SHP77 (cell line): ENCODE measurements around the gene PRXL2B.
"Not testable (repeated sequence)": the region's sequence is repeated elsewhere in the genome, so short reads cannot be mapped to it uniquely, and the experiment has no call there.

ENCODE experiments used
- DNase-seq, 2 experiments: peaks; one replicate each; lab custom pipeline; 2025; lab: John Stamatoyannopoulos, UW

The PRXL2B gene

DNA sequence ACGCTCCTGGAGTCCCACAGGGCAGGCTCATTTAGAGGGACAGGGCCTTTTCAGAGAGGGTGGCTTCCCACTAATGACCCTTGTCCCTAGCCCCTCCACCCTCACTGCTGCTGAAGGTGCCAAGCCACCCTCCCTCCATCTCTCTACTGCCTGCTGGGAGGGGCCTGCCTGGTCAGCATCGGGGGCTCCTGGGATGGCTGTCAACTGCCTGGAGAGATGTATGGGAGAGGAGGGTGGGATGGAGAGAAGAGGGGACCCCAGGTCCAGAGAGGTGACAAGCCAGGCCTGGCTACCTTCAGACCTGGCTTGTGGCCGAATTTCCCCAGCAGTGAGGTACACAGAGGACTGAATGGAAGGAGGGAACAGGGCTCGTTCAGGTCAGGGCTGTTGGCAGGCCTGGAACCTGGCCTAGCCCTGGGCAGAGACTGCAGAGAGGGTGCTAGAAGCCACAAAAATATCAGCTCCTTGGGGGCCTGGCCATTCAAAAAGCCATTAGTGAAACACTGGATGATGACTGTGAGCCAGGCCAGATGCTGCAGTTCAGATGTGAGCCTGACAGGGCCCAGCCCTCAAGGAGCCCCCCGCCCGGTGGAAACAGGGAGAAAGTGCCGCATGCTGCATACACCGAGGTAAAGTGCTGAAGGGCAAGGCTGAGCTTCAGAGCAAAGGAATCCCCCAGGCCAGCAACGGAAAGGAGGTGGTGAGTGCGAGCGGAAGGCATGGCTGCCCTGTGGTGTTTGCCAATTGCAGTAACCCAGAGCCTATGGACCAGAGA lies 26.2 kb downstream of the PRXL2B start:
- no peak for DNase-seq

DNA sequence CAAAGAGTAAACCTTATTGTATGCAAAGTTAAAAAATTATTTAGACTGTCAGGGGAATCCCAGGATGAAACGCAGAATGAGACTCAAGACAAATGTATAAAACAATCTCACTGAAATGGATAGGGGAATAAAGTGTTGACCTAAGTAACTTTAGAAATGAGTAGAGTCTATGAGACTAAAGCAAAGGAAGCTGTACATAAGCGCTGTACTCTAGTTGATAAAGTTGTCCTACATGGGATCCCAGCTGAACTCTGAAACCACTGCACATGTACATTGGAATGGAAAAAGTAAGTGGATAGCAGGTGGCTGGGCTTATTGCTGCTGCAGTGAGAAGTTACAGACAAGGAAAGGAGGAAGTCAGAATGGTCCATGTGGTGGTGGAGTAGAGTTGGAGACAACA lies 27.6 kb downstream of the PRXL2B start:
- no peak for DNase-seq

DNA sequence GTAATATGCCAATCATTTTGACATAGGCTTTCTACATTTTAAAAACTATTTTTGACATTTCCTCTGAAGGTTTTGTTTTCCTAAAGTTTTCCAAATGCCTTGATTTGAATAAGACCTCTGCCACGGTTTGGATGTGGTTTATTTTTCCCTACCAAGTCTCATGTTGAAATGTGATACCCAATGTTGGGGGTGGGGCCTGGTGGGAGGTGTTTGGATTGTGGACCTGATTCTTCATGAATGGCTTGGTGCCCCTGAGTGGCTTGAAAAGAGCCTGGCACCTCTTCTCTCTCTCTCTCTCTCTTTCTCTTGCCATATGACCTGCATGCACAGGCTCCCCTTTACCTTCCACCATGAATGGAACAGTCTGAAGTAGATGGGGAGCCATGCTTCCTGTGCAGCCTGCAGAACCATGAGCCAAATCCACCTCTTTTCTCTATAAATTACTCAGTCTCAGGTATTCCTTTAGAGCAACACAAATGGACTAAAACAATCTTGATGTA lies 31.4 kb downstream of the PRXL2B start:
- no peak for DNase-seq

DNA sequence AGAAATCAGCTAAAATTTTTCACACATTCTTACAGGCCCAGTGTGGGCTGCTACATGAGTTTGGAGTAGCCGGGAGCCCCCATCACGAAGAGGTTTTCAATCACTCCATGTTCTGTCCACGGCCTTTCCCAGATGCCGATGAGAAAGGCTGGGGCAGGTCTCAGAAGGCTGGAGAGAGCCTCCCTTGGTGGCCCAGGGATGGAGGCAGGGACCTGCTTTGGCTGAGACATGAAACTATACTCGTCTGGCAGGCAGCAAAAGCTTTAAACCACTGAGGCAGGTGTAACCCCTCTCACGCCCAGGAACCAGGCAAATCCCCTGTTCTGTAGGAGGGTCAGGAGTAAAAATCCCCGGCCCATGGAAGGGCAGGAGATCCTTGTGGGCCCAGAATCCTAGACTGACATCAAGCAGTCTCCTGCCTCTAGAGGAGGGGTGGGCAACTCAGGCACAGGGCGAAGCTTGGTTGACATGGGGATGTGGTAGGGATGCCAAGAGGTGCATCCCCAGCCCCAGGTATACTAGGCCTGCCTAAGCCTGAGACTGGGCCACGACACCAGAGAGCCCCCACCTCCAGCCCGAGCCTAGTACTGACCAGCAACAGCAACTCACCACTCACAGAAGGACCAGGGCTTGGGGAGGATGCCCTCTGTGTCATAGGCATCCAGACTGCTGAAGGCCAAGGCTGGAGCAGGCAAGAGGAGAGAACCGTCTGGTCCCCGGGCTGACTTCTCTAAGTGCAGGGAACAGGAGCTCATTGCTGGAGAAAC lies 37.2 kb downstream of the PRXL2B start:
- no peak for DNase-seq

DNA sequence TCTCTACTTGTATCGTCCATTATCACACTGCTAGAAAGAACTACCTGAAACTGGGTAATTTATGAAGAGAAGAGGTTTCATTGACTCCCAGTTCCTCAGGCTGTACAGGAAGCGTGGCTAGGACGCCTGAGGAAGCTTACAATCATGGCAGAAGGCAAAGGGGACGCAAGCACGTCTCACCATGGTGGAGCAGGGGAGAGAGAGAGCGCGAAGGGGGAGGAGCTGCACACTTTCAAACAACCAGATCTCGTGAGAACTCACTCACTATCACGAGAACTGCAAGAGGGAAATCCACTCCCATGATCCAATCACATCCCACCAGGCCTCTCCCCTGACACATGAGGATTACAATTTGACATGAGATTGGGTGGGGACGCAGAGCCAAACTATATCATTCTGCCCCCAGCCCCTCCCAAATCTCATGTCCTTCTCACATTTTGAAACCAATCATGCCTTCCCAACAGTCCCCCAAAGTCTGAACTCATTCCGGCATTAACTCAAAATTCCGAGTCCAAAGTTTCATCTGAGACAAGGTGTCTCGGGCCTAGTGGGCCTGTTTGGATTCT lies 38.2 kb downstream of the PRXL2B start:
- DNase-seq: no peak

DNA sequence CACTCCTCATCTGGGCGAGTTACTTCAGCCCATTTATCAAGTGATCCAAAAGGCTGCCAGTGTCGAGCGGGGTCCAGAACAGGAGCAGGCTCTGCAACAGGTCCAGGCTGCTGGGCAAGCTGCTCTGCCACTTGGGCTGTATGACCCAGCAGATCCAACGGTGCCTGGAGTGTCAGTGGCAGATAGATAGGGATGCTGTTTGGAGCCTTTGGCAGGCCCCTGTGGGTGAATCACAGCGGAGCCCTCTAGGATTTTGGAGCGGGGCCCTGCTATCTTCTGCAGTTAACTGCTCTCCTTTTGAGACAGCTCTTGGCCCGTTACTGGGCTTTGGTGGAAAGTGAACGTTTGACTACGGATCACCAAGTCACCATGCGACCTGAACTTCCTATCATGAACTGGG lies 38.7 kb downstream of the PRXL2B start:
- DNase-seq: no peak

DNA sequence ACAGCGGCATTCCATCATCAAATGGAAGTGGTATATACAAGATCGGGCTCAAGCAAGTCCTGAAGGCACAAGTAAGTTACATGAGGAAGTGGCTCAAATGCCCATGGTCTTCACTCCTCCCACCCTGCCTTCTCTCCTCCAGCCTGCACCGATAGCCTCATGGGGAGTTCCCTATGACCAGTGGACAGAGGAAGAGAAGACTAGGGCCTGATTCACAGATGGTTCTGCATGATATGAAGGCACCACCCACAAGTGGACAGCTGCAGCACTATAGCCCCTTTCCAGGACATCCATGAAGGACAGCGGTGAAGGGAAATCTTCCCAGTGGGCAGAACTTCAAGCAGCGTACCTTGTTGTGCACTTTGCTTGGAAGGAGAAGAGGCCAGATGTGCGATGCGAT lies 39.2 kb downstream of the PRXL2B start:
- DNase-seq: not testable (repeated sequence)

DNA sequence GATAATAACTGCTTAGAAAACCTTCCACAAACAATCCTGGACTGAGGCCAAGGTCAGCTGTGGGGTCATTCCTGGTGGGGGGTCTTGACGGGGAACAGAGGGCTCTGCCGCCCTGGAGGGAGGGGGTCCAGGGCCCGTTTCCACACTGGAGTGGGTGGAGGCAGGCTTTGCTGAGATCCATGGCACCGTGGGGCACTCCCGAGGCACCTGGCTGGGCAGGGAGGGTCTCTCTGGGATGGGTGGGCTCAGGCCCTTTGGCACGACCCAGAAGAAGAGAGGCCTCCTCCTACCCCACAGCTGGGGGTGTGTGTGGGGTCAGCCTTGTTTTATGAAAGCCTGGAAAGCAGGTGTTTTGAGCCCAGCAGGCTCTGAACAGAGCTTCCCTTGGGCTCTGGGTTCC lies 41.2 kb downstream of the PRXL2B start:
- no peak for DNase-seq

DNA sequence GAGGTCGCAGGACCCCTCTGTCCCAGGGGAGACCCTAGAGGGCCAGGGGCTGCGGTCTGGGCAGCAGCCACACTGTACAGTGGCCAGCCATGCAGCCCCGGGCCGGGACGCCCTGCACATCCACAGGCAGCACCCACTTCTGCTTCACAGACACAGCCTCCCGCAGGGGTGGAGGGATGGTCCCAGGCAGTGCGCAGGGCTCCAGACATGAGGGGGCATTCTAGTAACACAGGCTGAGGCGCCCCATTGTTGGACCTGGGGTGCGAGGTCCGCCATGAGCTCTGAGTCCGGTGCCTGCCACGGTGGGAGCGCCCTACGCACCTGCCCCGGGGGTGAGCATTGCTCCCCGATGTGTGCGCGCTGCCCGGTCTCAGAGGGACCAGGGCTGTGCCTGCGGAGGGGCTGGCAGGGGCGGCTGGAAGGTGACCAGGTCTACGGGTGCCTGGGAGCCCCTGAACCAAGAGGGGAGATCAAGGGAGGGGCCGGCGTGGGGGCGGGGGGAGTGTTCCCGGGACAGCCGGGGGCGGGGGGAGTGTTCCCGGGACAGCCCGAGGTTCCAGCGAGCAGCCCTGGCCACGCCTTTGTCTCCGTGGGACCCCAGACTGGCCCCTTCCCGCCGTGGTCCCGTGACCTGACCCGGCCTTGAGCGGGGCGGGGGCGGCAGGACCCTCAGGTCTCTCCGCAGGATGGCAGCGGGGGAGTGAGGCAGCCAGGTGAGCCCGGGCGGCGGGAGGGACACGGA lies 41.8 kb downstream of the PRXL2B start:
- no peak for DNase-seq

DNA sequence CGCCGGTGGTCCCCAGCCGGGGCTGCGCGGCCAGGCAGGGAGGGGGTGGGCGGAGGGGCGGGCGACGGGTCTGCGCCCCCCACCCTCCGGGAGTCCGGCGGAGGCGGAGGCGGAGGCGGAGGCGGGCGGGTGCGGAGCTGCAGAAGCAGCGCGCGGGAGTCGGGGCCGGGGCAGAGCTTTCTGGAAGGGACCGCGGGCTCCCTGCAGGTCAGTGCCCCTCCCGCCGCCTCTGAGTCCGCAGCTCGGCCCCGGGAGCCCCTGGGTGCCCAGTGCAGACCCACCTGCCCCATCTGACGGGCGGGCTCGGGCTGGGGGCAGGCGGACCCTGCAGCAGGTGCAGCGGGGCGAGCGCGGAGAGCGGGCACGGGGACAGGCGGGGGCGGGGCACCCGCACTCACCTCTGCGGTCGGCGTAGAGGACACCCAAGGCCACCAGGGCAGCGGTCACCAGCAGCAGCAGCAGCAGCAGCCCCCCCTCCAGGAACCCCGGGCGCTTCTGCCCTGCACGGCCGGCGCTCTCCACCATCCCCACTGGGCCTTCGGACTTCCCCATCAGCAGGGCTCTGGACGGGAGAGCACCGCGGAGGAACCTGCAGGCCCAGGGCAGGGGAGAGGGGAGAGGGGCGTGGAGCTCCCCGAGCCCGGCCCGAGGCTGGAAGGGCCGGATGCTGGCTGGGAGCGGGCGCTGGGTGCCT lies 42.5 kb downstream of the PRXL2B start:
- DNase-seq: no peak

DNA sequence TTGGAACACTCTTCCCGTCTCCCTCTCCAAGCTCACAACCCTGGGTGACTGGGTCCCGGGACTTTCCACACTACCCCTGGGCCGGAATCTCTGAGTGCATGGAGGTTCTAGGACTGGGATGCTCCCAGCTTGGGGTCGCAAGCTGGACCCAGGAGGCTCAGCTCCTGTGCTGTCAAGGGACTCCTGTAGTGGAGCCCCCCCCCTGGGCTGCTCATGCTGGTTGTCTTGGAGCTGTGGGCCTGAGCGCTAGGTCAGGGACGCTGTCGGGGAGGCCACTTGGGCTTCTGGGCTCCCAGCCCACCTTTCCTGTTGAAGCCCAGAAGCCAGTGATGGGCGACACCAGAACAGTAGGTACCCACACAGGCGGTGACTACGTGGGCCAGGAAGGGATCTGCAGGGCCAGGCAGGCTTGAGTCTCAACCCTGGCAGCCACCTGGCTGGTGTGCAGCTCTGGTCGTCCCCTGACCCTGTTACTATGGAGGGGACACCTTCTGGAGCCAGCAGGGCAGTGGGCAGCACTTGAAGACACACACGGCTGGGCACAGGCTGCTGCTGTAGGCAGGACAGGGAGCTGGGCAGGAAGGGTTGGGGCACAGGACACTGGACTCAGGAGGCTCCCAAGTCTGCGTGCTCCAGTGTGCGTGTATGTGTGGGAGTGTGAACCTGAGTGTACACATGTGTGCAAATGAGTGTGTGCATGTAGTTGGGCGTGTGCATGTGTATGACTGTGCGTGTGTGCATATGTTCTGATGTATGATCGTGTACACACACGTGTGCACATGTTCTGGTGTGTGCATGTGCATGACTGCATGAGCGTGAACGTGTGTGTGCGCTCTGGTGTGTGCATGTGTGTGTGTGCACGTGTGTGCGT lies 43.3 kb downstream of the PRXL2B start:
- DNase-seq: no peak

DNA sequence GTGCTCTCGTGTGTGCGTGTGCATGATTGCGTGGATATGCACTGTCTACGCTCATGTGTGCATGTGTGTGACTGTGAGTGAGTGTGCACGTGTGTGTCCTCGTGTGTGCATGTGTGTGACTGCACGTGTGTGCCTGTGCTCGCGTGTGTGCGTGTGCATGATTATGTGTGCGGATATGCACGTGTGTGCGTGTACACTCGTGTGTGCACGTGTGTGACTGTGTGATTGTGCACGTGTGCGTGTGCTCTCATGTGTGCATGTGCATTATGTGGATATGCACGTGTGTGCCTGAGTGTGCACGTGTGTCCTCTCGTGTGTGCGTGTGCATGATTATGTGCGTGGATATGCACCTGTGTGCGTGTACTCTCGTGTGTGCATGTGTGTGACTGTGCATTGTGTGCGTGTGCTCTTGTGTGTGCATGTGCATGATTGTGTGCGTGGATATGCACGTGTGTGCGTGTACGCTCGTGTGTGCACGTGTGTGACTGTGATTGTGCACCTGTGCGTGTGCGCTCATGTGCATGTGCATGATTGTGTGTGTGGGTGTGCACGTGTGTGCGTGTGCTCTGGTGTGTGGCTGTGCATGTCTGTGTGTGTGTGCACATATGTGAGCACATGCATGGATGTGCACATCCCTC lies 44.0 kb downstream of the PRXL2B start:
- no peak for DNase-seq

DNA sequence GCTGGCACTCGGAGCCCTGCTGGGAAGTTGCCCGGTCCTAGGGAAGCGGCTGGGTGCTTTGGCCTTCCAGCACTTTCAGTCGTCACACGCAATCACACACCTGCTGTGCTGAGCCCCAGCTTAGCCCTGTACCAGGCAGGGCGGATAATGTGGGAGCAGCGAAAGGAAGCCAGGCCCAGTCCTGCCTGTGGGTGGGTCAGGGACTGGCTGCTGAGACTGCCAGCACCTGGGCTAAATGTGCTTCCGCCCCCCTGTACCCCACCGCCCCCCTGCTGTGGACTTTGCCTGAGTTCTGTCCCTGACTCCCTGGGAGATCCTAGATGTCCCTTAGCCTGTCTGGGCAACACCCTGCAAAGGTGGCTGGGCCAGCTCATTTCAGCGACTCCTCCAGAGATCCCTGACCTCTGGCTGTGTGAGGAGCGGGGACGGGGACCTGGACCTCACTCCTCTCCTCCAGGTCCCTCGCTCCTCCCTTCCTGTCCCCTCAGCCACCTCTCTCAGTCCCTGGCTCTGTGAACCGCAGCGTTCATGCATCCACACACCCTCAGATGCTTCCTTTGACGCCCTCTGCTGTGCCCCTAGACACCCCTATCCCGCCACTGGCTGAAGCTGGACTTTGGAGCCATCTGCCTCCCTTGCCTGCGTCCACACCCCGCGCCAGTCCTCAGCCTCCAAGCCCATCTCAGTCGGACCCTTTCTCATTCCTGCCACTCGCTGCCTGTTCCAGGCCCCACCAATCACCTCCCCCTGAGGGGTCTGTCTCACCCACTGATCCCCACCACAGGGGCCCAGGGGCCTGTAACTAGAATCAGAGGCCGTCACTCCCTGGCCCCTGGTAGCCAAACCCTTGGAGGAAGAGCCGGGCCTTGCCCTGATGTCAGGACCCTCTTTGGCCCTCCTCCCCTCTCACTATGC lies 44.8 kb downstream of the PRXL2B start:
- no peak for DNase-seq

DNA sequence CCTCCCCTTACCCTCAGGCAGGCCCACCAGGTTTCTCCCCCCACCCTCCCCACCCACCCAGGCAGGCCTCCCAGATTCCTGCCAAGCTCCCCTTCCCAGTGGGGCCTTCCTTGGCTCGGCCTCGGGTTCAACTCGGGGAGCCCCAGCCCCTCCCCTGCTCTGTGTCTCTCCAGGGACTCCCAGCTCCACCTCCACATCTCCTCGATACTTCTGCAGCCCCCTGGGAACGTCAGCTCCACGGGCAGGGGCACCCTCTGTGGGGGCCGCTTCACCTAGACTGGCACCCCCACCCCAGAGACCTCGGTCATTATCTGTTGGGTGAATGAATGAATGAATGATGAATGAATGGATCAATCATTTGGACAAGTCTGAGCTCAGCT lies 45.5 kb downstream of the PRXL2B start:
- DNase-seq: no peak

DNA sequence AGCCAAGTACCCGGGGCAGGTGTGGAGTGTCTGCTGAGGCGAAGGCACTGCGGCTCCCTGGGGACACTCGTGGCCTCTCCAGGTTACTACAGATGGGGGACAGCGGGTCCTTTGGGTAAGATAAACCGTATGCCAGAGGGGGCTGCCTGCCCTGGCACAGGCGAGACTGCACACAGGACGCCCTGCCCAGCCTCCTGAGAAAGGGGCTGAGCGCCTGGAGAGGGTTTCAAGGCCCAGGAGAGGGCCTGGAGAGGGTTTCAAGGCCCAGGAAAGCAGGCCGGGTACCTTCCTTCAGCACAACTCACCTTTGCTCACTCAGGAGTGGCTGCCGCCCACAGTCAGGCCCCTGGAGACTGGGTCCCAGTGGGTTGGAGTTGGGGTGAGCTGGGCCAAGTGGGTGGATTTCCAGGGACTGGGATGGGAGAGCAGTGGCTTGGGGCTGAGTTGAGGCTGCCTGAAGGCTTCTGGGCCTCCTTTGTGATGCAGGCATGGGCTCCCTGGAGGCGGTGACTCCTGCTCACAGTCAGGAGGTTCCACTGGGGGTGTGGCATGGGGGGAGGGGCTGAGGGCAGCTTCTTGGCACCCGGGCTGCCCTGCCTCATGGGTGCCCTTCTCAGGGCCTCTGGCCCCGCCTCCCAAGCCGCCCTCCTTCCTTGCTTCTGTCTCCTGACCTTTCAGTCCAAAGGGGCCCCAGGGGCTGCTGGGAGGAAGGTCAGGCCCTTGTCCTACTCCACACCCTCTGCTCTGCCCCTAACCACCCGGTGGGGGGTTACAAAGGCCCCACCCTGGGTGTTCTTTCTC lies 46.2 kb downstream of the PRXL2B start, which contains the start of gene MMEL1:
TSS of gene MMEL1 (minus strand) at position 456 of the 801 bp plus-strand sequence. CDS start 3,532 bp downstream, outside the sequence.
- no peak for DNase-seq

DNA sequence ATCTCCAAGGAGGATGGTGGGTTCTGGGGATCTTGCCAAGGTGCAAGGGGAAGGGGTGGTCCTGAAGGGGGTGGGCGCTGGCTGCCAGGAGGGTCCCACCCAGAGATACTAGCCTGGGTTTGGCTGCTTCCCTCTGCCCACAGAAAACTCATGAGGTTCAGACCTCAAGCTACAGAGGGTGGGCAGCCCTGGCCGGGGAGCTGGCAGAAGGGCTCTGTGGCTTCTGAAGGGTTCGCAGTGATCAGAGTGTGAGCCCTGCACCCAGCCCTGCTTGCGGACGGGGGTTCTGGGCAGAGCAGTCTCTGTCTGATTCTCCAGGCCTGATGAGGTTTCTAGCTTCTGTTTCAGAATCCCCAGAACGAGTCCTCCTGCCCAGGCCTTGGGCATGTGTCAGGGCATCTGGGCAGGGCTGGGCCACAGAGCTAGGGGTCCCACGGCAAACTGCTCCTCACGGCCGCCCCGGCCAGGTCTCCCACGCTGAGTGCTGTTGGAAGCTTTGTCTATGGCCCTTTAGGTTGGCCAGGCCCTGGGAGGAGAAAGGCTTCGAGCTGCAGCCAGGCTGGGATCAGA lies 46.9 kb downstream of the PRXL2B start:
- no peak for DNase-seq

DNA sequence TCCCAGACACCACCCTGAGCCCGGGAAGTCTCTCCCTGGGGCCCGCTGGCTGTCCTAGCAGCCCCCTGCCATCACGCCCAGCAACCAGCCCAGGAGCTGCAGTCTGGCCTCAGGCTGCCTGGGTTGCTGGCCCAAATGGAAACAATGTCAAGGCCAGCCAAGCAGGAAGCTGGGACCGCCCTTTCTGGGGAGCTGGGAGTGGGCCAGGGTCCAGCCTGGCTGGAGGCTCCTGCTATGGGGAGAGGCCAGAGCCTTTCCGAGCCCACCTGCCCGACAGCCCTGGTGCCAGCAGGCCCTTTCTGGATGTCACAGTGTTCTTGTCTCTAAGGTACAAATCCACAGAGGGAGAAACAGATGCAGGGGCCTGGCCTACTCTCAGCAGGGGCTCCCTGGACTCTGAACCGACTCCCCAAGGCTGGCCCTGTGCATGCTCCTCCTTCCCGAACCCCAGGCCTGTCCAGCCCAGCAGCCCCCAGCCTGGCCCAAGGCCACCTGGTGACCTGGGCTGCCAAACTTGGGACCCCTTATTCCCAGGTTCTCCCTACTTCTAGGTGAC lies 47.4 kb downstream of the PRXL2B start:
- no peak for DNase-seq
